OCI-LY1 (cell line): ENCODE data around the gene HFM1.
"Not testable (repeated sequence)": the region's sequence is repeated elsewhere in the genome, so short reads cannot be mapped to it uniquely, and the experiment has no call there.

Experiments
- H2AFZ ChIP-seq: fragments of 200-600 bp; sonication (generic), shearing (Covaris generic); 2 replicates; pipeline ENCODE4 v1.6.0; 2014; ENCODE audit warnings: antibody characterized with exemption, mild to moderate bottlenecking, low read length
- H3F3A ChIP-seq: fragments of 200-600 bp; sonication (generic), shearing (Covaris generic); 2 replicates; pipeline ENCODE4 v1.6.0; 2014; ENCODE audit warnings: mild to moderate bottlenecking, antibody characterized with exemption, low read length, moderate library complexity; ENCODE audit not compliant: insufficient read depth
- H3K27ac ChIP-seq: fragments of 200-600 bp; sonication (generic); 2 replicates; pipeline ENCODE4 v1.5.1; 2014; ENCODE audit warnings: low read length, mixed run types, mild to moderate bottlenecking, low read depth; ENCODE audit not compliant: poor library complexity, severe bottlenecking
- H3K27me3 ChIP-seq: fragments of 200-600 bp; sonication (generic); 2 replicates; pipeline ENCODE4 v1.6.0; 2014; ENCODE audit warnings: antibody characterized with exemption, mild to moderate bottlenecking, low read length, moderate library complexity; ENCODE audit not compliant: insufficient read depth
- H3K36me3 ChIP-seq: fragments of 200-600 bp; sonication (generic); 2 replicates; pipeline ENCODE4 v1.6.1; 2014; ENCODE audit warnings: mild to moderate bottlenecking, antibody characterized with exemption, low read length, moderate library complexity, mixed read lengths; ENCODE audit not compliant: insufficient read depth
- H3K4me1 ChIP-seq: fragments of 200-600 bp; sonication (generic); 2 replicates; pipeline ENCODE4 v1.5.1; 2014; ENCODE audit warnings: mild to moderate bottlenecking, low read length, moderate library complexity; ENCODE audit not compliant: insufficient read depth, severe bottlenecking
- H3K4me2 ChIP-seq: fragments of 200-600 bp; sonication (generic), shearing (Covaris generic); 2 replicates; pipeline ENCODE4 v1.6.1; 2014; ENCODE audit warnings: low read length
- H3K4me3 ChIP-seq: fragments of 200-600 bp; sonication (generic); 2 replicates; pipeline ENCODE4 v1.5.1; 2014; ENCODE audit warnings: low read length, low read depth, mild to moderate bottlenecking, mixed read lengths; ENCODE audit not compliant: poor library complexity, severe bottlenecking
- H3K79me2 ChIP-seq: fragments of 200-600 bp; shearing (Covaris generic); 2 replicates; pipeline ENCODE4 v1.6.1; 2016; ENCODE audit warnings: mixed run types, low read length, mixed read lengths; ENCODE audit not compliant: insufficient read depth
- H3K9ac ChIP-seq: fragments of 200-600 bp; sonication (generic), shearing (Covaris generic); 2 replicates; pipeline ENCODE4 v1.6.1; 2014; ENCODE audit warnings: mild to moderate bottlenecking, low read length, mixed read lengths
- H3K9me2 ChIP-seq: fragments of 200-600 bp; sonication (generic), shearing (Covaris generic); 2 replicates; pipeline ENCODE4 v1.6.1; 2014; ENCODE audit warnings: low read depth, mild to moderate bottlenecking, low read length, mixed read lengths
- H3K9me3 ChIP-seq: fragments of 200-600 bp; shearing (Covaris generic); 2 replicates; pipeline ENCODE4 v1.6.1; 2014; ENCODE audit warnings: low read length, mixed read lengths
- H4K20me1 ChIP-seq: fragments of 200-600 bp; sonication (generic), shearing (Covaris generic); 2 replicates; pipeline ENCODE4 v1.6.0; 2016; ENCODE audit warnings: mild to moderate bottlenecking, low read length; ENCODE audit not compliant: insufficient read depth
- EZH2 ChIP-seq: fragments of 200-600 bp; sonication (generic), shearing (Covaris generic); IDR thresholded peaks from 2 replicates; pipeline ENCODE4 v1.8.0; 2017; ENCODE audit warnings: borderline replicate concordance, mixed run types, mild to moderate bottlenecking, antibody characterized with exemption, low read length, moderate library complexity, mixed read lengths
- TF ChIP-seq, protein P1 (sequence below): fragments of 200-600 bp; sonication (generic), shearing (Covaris generic); IDR thresholded peaks from 2 replicates; pipeline ENCODE4 v1.5.1; 2017; ENCODE audit warnings: mild to moderate bottlenecking, antibody characterized with exemption, low read length, moderate library complexity, mixed read lengths

The HFM1 gene

GRCh38 chr1:91307784-91308409 is 96.7 kb downstream of the HFM1 start:
- no peaks in the 10 kb centered on the region for H3K27me3 ChIP-seq
- H3K4me3 ChIP-seq, result no peak overlapping the region
- no peaks in the 10 kb centered on the region for H4K20me1 ChIP-seq
- no peak overlapping the region for H3K27ac ChIP-seq
- no peak overlapping the region for H3K9ac ChIP-seq
- H3F3A ChIP-seq, result no peaks in the 10 kb centered on the region
- TF ChIP-seq EZH2, result no peak
- TF ChIP-seq, protein P1, sequence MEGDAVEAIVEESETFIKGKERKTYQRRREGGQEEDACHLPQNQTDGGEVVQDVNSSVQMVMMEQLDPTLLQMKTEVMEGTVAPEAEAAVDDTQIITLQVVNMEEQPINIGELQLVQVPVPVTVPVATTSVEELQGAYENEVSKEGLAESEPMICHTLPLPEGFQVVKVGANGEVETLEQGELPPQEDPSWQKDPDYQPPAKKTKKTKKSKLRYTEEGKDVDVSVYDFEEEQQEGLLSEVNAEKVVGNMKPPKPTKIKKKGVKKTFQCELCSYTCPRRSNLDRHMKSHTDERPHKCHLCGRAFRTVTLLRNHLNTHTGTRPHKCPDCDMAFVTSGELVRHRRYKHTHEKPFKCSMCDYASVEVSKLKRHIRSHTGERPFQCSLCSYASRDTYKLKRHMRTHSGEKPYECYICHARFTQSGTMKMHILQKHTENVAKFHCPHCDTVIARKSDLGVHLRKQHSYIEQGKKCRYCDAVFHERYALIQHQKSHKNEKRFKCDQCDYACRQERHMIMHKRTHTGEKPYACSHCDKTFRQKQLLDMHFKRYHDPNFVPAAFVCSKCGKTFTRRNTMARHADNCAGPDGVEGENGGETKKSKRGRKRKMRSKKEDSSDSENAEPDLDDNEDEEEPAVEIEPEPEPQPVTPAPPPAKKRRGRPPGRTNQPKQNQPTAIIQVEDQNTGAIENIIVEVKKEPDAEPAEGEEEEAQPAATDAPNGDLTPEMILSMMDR, result no peak
- H3K9me3 ChIP-seq, result no peaks in the 10 kb centered on the region
- no peaks in the 10 kb centered on the region for H3K4me1 ChIP-seq
- no peaks in the 10 kb centered on the region for H3K36me3 ChIP-seq
- H2AFZ ChIP-seq, result no peak overlapping the region
- H3K79me2 ChIP-seq, result no peaks in the 10 kb centered on the region
- no peaks in the 10 kb centered on the region for H3K9me2 ChIP-seq
- no peak overlapping the region for H3K4me2 ChIP-seq

DNA sequence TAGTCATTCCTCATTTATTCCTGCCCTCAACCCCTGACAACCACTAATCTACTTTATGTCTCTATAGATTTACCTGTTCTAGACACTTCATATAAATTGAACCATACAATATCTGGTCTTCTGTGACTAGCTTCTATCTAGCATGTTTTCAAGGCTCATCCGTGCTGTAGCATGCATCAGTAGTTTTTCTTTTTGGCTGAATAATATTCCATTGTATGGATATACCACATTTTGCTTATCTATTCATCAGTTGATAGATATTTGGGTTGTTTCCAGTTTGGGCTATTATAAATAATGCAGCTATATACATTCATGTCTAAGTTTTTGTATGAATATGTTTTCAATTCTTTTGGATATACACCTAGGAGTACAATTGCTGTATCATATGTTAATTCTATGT is 101.5 kb downstream of the HFM1 start:
- no peak overlapping the region for H3K9ac ChIP-seq
- H3K4me1 ChIP-seq, result no peaks in the 10 kb centered on the region
- no peaks in the 10 kb centered on the region for H3K79me2 ChIP-seq
- no peaks in the 10 kb centered on the region for H3F3A ChIP-seq
- TF ChIP-seq, protein P1, result no peak
- TF ChIP-seq EZH2, result no peak
- no peak overlapping the region for H3K4me3 ChIP-seq
- H2AFZ ChIP-seq, result no peak overlapping the region
- H3K4me2 ChIP-seq, result no peak overlapping the region
- no peaks in the 10 kb centered on the region for H3K9me2 ChIP-seq
- no peaks in the 10 kb centered on the region for H3K36me3 ChIP-seq
- H3K9me3 ChIP-seq, result no peaks in the 10 kb centered on the region
- H4K20me1 ChIP-seq, result no peaks in the 10 kb centered on the region
- no peaks in the 10 kb centered on the region for H3K27me3 ChIP-seq
- H3K27ac ChIP-seq, result no peak overlapping the region

- not testable (repeated sequence) for H3K4me3 ChIP-seq, H3K9ac ChIP-seq
These were observed 115.6 kb downstream of the HFM1 start for GRCh38 chr1:91288843-91289553.

DNA sequence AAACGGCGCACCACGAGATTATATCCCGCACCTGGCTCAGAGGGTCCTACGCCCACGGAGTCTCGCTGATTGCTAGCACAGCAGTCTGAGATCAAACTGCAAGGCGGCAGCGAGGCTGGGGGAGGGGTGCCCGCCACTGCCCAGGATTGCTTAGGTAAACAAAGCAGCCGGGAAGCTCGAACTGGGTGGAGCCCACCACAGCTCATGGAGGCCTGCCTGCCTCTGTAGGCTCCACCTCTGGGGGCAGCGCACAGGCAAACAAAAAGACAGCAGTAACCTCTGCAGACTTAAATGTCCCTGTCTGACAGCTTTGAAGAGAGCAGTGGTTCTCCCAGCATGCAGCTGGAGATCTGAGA is 117.7 kb downstream of the HFM1 start:
- H3K4me3 ChIP-seq, H3K9me3 ChIP-seq, H3K36me3 ChIP-seq, H3K4me1 ChIP-seq, H3K79me2 ChIP-seq, H3K27me3 ChIP-seq, H3K27ac ChIP-seq, H2AFZ ChIP-seq, H4K20me1 ChIP-seq, H3K4me2 ChIP-seq, H3K9ac ChIP-seq, H3F3A ChIP-seq, H3K9me2 ChIP-seq: not testable (repeated sequence)

More at GRCh38 chr1:91288843-91289553, 115.6 kb downstream of the HFM1 start:
- H3K27ac ChIP-seq, H3K79me2 ChIP-seq, H3K36me3 ChIP-seq, H3K4me2 ChIP-seq, H2AFZ ChIP-seq, H3K27me3 ChIP-seq, H3K4me1 ChIP-seq, H3F3A ChIP-seq, H3K9me2 ChIP-seq, H3K9me3 ChIP-seq, H4K20me1 ChIP-seq: not testable (repeated sequence)

DNA sequence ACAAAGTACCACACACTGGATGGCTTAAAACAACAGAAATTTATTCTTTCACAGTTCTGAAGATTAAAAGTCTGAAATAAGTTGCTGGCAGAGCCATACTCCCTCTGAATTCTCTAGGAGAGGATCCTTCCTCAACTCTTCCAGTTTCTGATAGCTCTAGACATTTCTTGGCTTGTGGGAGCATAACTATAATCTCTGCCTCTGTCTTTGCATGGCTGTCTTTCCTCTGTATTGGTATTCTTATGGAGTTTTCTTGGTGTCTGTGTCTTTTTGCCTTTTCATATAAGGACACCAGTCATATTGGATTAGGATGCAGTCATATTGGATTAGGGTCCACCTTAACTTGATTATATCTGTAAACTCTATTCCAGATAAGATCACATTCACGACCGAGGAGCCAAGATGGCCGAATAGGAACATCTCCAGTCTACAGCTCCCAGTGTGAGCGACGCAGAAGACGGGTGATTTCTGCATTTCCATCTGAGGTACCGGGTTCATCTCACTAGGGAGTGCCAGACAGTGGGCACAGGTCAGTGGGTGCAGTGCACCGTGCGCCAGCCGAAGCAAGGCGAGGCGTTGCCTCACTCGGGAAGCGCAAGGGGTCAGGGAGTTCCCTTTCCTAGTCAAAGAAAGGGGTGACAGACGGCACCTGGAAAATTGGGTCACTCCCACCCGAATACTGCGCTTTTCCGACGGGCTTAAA is 118.2 kb downstream of the HFM1 start:
- not testable (repeated sequence) for H3K9ac ChIP-seq, H3K9me2 ChIP-seq, H3K9me3 ChIP-seq, H2AFZ ChIP-seq, H4K20me1 ChIP-seq, H3K27me3 ChIP-seq, H3K79me2 ChIP-seq, H3K4me1 ChIP-seq, H3K36me3 ChIP-seq, H3F3A ChIP-seq, H3K4me3 ChIP-seq, H3K27ac ChIP-seq, H3K4me2 ChIP-seq
